Measurements from ENCODE around the gene UBA7. TPM values are rescaled to one million over a fixed set of nuclear protein-coding genes. Genes with fewer than 3 reads are reported as not detected.

Gene UBA7
- total RNA-seq, 1 experiment from 2014 or later = 1.2 TPM

- TF ChIP-seq CREB1 (CRISPR knock-in tag; IDR thresholded peaks at IDR 0.05) (no peak), USF1 (CRISPR knock-in tag; IDR thresholded peaks at IDR 0.05) (no peak), OVOL2 (CRISPR knock-in tag; IDR thresholded peaks at IDR 0.05; ENCODE audit: borderline replicate concordance) (no peak), SOX15 (CRISPR knock-in tag; IDR thresholded peaks at IDR 0.05) (no peak), USF2 (CRISPR knock-in tag; IDR thresholded peaks at IDR 0.05) (no peak), FOXK1 (CRISPR knock-in tag; IDR thresholded peaks at IDR 0.05) (no peak), ZNF512 (CRISPR knock-in tag; IDR thresholded peaks at IDR 0.05; ENCODE audit: borderline replicate concordance) (no peak), ZNF219 (CRISPR knock-in tag; IDR thresholded peaks at IDR 0.05; ENCODE audit: borderline replicate concordance) (no peak), NFE2L1 (CRISPR knock-in tag; IDR thresholded peaks at IDR 0.05) (no peak), ZSCAN18 (CRISPR knock-in tag; IDR thresholded peaks at IDR 0.05) (no peak), FOXP1 (CRISPR knock-in tag; IDR thresholded peaks at IDR 0.05; ENCODE audit: borderline replicate concordance) (no peak), ETV6 (CRISPR knock-in tag; IDR thresholded peaks at IDR 0.05) (no peak), ARID4B (CRISPR knock-in tag; IDR thresholded peaks at IDR 0.05; ENCODE audit: borderline replicate concordance) (no peak), PREB (CRISPR knock-in tag; IDR thresholded peaks at IDR 0.05; ENCODE audit: borderline replicate concordance) (no peak)
- no peak for ATAC-seq
- peaks cover 35% of the 10 kb centered on the region for H3K4me1 Mint-ChIP-seq
- peaks cover 17% of the 10 kb centered on the region for H3K27me3 Mint-ChIP-seq (ENCODE audit: low read depth)
- no peaks in the 10 kb centered on the region for H3K9me3 Mint-ChIP-seq
- POLR2A ChIA-PET = interaction anchor here (1.0 kb wide), 1 partner anchor 31 kb away, joined by 4 read pairs; no protein-coding TSS in a partner anchor
- CTCF ChIA-PET = interaction anchor here (1.3 to 7.4 kb wide), 4 partner anchors 32 to 136 kb away, joined by 3 to 207 read pairs (median 60); no protein-coding TSS in a partner anchor
- no peak overlapping the region for H3K4me3 Mint-ChIP-seq
- no peak for DNase-seq (ENCODE audit: low spot score)
- H3K27ac Mint-ChIP-seq = peak overlapping the region; percentile 83; the same call in 1 of the 2 replicates
- no peaks in the 10 kb centered on the region for H3K36me3 Mint-ChIP-seq
These were observed 6.2 kb downstream of the UBA7 start for GRCh38 chr3:49807431-49808114.
